ENCODE results near the gene CEACAM4.
"Not testable (repeated sequence)": the region's sequence is repeated elsewhere in the genome, so short reads cannot be mapped to it uniquely, and the experiment has no call there.

Gene CEACAM4

GRCh38 chr19:41626877-41627276 is at the start of gene CEACAM4:
CEACAM4 (minus strand) TSS chr19:41627074; CDS start chr19:41626963, 111 bp downstream.
- no peak for DNase-seq (ENCODE audit: low read depth, low spot score)

- DNase-seq (ENCODE audit: low read depth, low spot score) = no peak
Measured at GRCh38 chr19:41671486-41671885, 44.6 kb upstream of the CEACAM4 start.

DNA sequence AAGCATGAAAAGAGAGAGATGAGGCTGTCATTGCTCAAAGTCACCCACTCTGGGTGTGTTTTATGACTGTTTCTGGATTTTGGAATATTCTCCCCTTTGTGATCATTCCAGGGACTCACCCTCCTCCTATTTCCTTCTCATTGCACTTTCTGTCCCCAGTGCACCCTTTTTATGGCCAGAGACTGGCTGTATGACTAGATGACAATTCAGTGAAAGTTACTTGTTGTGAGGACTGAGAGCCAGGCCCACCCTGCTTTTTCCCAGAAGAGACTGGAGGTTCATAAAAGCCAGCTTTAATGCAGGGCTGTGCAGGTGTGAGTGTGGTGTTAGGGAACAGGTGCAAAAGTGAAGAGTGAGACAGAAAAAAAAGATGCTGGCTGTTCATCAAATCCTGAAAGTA is 43.9 kb upstream of the CEACAM4 start:
- no peak for DNase-seq (ENCODE audit: low read depth, low spot score)

GRCh38 chr19:41668315-41668714 is 41.4 kb upstream of the CEACAM4 start:
- DNase-seq (ENCODE audit: low read depth, low spot score) = no peak

GRCh38 chr19:41666075-41666474 is 39.2 kb upstream of the CEACAM4 start:
- no peak for DNase-seq (ENCODE audit: low read depth, low spot score)

- DNase-seq (ENCODE audit: low read depth, low spot score) = no peak
Measured at GRCh38 chr19:41657157-41657556, 30.3 kb upstream of the CEACAM4 start.

GRCh38 chr19:41656756-41657155 is 29.9 kb upstream of the CEACAM4 start:
- not testable (repeated sequence) for DNase-seq (ENCODE audit: low read depth, low spot score)

DNA sequence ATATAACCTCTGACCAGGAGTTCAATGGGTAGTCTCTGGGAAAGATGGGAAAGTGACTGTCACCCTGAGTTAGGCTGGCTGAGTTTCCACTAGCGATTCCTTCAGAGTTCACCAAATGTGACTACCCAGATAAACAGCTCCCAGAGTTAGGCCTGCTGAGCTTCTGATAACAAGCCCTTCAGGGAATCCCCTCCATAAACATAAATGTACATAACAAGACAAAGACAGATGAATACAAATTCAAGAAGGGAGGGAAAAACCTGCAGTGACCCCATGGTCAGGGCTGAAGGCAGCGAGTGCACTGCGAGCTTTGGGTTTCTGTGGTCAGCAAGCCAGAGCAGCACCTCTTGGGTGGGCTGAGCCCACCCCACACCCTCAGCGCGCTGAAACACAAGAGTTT is 25.4 kb upstream of the CEACAM4 start:
- no peak for DNase-seq (ENCODE audit: low read depth, low spot score)

GRCh38 chr19:41649827-41650226 is 23.0 kb upstream of the CEACAM4 start:
- DNase-seq (ENCODE audit: low read depth, low spot score) = no peak

DNA sequence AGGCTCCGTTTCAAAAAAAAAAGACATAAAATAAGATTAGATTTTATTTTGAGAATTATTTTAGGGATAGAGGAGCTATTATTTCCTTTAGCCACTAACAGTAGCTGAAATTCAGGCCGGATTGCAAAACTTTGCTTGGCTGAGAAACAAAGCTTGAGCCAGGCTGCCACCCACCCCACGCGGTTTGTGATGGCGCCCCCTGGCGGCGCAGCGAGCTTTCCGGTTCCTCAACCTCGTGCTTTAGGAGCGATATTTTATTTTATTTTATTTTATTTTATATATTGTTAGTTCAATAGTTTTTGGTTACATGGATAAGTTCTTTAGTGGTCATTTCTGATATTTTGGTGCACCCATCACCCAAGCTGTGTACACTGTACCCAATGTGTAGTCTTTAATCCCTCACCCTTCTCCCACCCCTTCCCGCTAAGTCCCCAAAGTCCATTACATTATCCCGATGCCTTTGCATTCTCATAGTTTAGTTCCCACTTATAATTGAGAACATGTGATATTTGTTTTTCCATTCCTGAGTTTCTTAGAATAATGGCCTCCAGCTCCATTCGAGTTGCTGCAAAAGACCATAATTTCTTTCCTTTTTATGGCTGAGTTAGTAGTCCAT is 19.8 kb upstream of the CEACAM4 start:
- DNase-seq (ENCODE audit: low read depth, low spot score) = no peak

DNA sequence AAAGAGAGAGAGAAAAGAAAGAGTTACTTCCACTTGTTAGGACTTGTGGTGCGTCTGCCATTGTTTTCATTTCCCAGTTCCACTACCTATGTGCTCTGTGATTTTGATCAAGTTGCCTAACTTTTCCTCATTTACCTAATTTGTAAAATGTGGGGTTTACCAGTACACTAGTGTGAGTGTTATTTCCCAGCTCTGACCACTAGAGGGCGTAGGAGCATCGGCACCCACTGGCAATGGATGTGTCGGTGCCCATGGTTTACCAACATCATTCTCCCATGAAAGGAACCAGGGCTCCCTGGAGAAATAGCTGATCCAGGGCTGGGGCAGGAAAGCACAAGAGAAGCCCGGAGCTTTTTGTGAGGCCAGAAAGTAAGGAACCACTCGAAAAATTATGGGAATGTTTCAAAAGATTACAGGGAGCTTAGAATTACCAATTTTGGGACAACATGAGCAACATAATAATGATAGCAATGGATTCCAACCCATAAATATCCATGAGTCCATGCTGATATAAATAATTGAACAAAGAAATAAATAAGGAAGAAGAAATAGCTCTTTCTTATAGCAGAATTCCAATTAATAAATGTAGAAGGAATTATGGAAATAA is 15.1 kb upstream of the CEACAM4 start:
- no peak for DNase-seq (ENCODE audit: low read depth, low spot score)

DNA sequence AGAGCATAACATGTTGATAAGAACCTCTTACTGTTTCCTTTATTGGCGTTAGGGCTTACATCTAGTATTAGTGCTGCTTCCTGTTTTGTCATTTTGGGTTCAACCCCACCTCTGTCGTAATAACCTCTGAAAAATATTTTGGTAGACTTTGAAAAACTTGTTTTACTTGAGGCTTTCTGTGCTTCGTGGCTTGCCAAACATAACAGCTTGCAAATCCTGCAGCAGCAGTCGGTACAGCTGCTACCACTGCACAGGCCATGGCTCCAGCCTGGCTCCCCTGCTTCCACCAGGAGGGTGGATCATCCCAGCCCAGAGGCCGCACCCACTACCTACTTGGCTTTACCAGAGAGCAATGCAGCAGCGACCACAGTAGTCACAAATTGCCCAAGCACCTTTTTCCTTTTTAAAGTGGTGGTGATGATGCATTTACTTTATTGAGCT is 11.8 kb upstream of the CEACAM4 start:
- DNase-seq (ENCODE audit: low read depth, low spot score) = no peak

- DNase-seq (ENCODE audit: low read depth, low spot score) = no peak
Measured at GRCh38 chr19:41637484-41637883, 10.6 kb upstream of the CEACAM4 start.

DNA sequence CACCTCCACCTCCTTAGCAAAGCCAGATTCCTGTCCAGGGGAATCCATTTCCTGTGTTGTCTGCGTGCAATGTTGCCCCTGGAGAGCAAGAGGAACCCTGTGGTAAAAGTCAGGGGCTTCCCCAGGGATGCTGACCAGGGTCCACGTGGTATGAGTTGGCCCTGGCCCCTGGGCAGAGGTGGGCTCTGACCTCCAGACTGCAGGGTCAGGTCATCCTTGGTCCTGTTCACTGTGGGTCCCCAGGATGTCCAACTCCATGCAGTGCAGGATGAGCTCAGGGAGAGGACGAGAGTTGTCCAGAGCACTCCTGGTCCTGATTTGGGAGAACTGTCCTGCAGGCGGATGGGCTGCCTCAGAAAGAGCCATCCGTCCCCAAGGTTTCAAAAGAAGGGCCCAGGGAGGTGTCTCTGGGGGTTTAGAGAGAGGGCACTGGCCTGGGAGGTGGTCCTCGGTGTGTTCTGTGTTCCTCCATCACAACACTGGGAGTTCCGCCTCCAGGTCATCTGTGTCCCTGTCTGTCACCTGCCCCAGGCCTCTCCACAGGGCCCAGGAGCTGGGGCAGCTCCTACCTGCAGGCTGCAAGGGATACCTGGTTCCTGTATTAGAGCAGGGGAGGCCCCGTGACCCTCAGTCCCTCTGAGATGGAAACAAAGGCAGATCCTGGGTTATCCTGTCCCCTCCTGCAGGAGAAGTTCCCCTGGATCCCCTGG is 1.2 kb upstream of the CEACAM4 start:
- DNase-seq (ENCODE audit: low read depth, low spot score) = no peak

- no peak for DNase-seq (ENCODE audit: low read depth, low spot score)
Measured at GRCh38 chr19:41626278-41626677, 596 bp downstream of the CEACAM4 start.

- no peak for DNase-seq (ENCODE audit: low read depth, low spot score)
Measured at GRCh38 chr19:41624937-41625336, 1.9 kb downstream of the CEACAM4 start.

- no peak for DNase-seq (ENCODE audit: low read depth, low spot score)
Measured at GRCh38 chr19:41624515-41624914, 2.4 kb downstream of the CEACAM4 start.

- no peak for DNase-seq (ENCODE audit: low read depth, low spot score)
Measured at GRCh38 chr19:41623360-41623759, 3.5 kb downstream of the CEACAM4 start.

GRCh38 chr19:41621654-41622053 is 5.2 kb downstream of the CEACAM4 start:
- no peak for DNase-seq (ENCODE audit: low read depth, low spot score)

GRCh38 chr19:41621226-41621625 is 5.6 kb downstream of the CEACAM4 start:
- DNase-seq (ENCODE audit: low read depth, low spot score) = no peak

DNA sequence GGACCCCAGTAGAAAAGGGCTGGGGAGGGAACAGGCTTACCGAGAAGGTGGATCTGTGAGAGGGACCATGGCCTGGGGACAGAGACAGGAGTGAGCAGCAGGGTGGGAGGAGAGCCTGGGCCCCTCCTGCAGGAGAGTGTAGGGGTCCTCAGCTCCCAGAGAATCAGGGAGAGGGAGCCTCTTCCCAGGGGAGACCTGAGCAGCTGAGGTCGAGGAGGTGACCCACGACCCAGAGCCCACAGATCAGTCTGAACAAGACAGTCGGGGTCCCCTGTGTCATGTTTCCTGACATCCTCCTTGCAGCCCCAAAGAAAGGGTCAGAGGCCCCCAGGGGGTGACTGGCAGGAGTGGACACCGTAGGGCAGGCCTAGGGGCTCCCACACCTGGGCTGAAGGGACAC is 6.7 kb downstream of the CEACAM4 start:
- no peak for DNase-seq (ENCODE audit: low read depth, low spot score)

DNA sequence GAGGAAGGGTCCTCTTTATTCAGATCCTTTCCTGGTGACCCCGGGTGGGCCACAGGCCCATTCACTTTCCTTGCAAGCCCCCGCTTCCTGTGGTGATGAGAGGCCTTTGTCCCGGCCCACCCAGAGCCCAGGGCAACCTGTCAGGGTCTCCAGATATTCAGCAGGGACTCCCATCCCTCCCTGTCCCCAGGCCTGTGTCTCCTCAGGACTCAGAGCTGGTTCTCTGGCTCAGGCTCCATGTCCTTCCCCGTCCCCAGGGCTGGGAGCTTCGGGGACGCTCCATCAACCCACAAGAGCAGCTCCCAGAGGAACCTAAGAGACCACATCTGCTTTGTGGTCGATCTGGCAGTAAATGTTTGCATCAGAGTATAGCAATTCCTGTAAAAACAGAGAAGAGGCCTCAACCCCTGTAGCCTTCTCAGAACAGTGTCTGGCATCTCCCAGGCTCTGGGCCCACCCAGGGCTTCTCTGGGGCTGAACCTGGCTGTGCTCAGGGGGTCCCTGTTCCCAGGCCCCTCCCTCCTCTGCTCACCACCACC is 7.8 kb downstream of the CEACAM4 start:
- no peak for DNase-seq (ENCODE audit: low read depth, low spot score)
